DOHH2 (cell line): ENCODE measurements around the gene PRDM11.

Source experiments
- H3F3A ChIP-seq: fragments of 200-600 bp; sonication (generic), shearing (Covaris generic); 2 replicates; pipeline ENCODE4 v1.6.0; 2016; ENCODE audit warnings: antibody characterized with exemption, mild to moderate bottlenecking; ENCODE audit not compliant: control insufficient read depth, insufficient read depth
- H3K27ac ChIP-seq: fragments of 200-600 bp; sonication (generic); 2 replicates; pipeline ENCODE4 v1.5.1; 2014; ENCODE audit warnings: low read depth, mild to moderate bottlenecking, low read length, moderate library complexity
- H3K27me3 ChIP-seq: fragments of 200-600 bp; sonication (generic); 2 replicates; pipeline ENCODE4 v1.6.1; 2014; ENCODE audit warnings: mild to moderate bottlenecking, low read length, mixed read lengths; ENCODE audit not compliant: control insufficient read depth
- H3K36me3 ChIP-seq: fragments of 200-600 bp; sonication (generic); 2 replicates; pipeline ENCODE4 v1.6.1; 2014; ENCODE audit warnings: mild to moderate bottlenecking, low read length, moderate library complexity, mixed read lengths; ENCODE audit not compliant: control insufficient read depth
- H3K4me1 ChIP-seq: fragments of 200-600 bp; sonication (generic); 2 replicates; pipeline ENCODE4 v1.6.1; 2014; ENCODE audit warnings: mild to moderate bottlenecking, low read length, mixed read lengths; ENCODE audit not compliant: control insufficient read depth
- H3K4me2 ChIP-seq: fragments of 200-600 bp; sonication (generic); 2 replicates; pipeline ENCODE4 v1.6.0; 2014; ENCODE audit warnings: mild to moderate bottlenecking, low read length, moderate library complexity
- H3K4me3 ChIP-seq: fragments of 200-600 bp; sonication (generic); 2 replicates; pipeline ENCODE4 v1.5.1; 2014; ENCODE audit warnings: mild to moderate bottlenecking, low read length, mixed read lengths
- H3K79me2 ChIP-seq: fragments of 200-600 bp; sonication (generic); 2 replicates; pipeline ENCODE4 v1.6.1; 2014; ENCODE audit warnings: mild to moderate bottlenecking, low read length, mixed read lengths; ENCODE audit not compliant: control insufficient read depth
- H3K9me2 ChIP-seq: fragments of 200-600 bp; sonication (generic); replicated peaks from 2 replicates; pipeline ENCODE4 v1.6.1; 2014; ENCODE audit warnings: mild to moderate bottlenecking, low read length, mixed read lengths; ENCODE audit not compliant: control insufficient read depth
- H3K9me3 ChIP-seq: fragments of 200-600 bp; sonication (generic); 2 replicates; pipeline ENCODE4 v1.6.1; 2014; ENCODE audit warnings: antibody characterized with exemption, low read length, mixed read lengths; ENCODE audit not compliant: control insufficient read depth, insufficient read depth
- H4K20me1 ChIP-seq: fragments of 200-600 bp; sonication (generic); 2 replicates; pipeline ENCODE4 v1.6.0; 2014; ENCODE audit warnings: low read depth, mild to moderate bottlenecking, antibody characterized with exemption, low read length, moderate library complexity; ENCODE audit not compliant: control insufficient read depth, insufficient read depth
- CTCF ChIP-seq: fragments of 200-600 bp; sonication (generic); IDR thresholded peaks from one replicate; pipeline ENCODE4 v1.5.1; 2014; ENCODE audit warnings: antibody characterized with exemption, mild to moderate bottlenecking, low read depth, low read length; ENCODE audit not compliant: poor library complexity, severe bottlenecking
- EZH2phosphoT487 ChIP-seq: fragments of 200-600 bp; sonication (generic); IDR thresholded peaks from 2 replicates; pipeline ENCODE4 v1.6.1; 2017; ENCODE audit warnings: borderline replicate concordance, mild to moderate bottlenecking, antibody characterized with exemption, low read length, moderate library complexity, mixed read lengths

Gene PRDM11

GRCh38 chr11:45245218-45246045 lies 99.0 kb downstream of the PRDM11 start:
- H3K4me2 ChIP-seq, result no peak overlapping the region
- no peak overlapping the region for H3K27ac ChIP-seq
- H3K9me2 ChIP-seq, result no peaks in the 10 kb centered on the region
- TF ChIP-seq CTCF, result no peak
- no peak for TF ChIP-seq EZH2phosphoT487
- H3K27me3 ChIP-seq, result peaks cover 7% of the 10 kb centered on the region; the same call in 1 of the 2 replicates
- no peaks in the 10 kb centered on the region for H3K79me2 ChIP-seq
- H4K20me1 ChIP-seq, result no peaks in the 10 kb centered on the region
- H3F3A ChIP-seq, result no peaks in the 10 kb centered on the region
- no peaks in the 10 kb centered on the region for H3K36me3 ChIP-seq
- no peak overlapping the region for H3K4me3 ChIP-seq
- no peaks in the 10 kb centered on the region for H3K9me3 ChIP-seq
- H3K4me1 ChIP-seq, result peaks cover 17% of the 10 kb centered on the region

GRCh38 chr11:45246241-45246640 lies 99.8 kb downstream of the PRDM11 start:
- Histone ChIP-seq H3K27ac (no peak overlapping the region), H3K4me3 (no peak overlapping the region), H3K4me1 (peaks cover 20% of the 10 kb centered on the region), H3K36me3 (no peaks in the 10 kb centered on the region), H3K9me3 (no peaks in the 10 kb centered on the region), H3K79me2 (no peaks in the 10 kb centered on the region), H3K4me2 (no peak overlapping the region), H4K20me1 (no peaks in the 10 kb centered on the region), H3K27me3 (peaks cover 7% of the 10 kb centered on the region; the same call in 1 of the 2 replicates), H3F3A (no peaks in the 10 kb centered on the region), H3K9me2 (no peaks in the 10 kb centered on the region)
- no peak for TF ChIP-seq CTCF
- no peak for TF ChIP-seq EZH2phosphoT487

GRCh38 chr11:45247433-45247832 lies 101.0 kb downstream of the PRDM11 start:
- Histone ChIP-seq H3K27me3 (peaks cover 7% of the 10 kb centered on the region), H3F3A (no peaks in the 10 kb centered on the region), H3K4me2 (no peak overlapping the region), H3K36me3 (no peaks in the 10 kb centered on the region), H3K4me1 (peaks cover 20% of the 10 kb centered on the region), H3K27ac (no peak overlapping the region), H4K20me1 (no peaks in the 10 kb centered on the region), H3K9me2 (no peaks in the 10 kb centered on the region), H3K79me2 (no peaks in the 10 kb centered on the region), H3K4me3 (no peak overlapping the region), H3K9me3 (no peaks in the 10 kb centered on the region)
- TF ChIP-seq EZH2phosphoT487 (no peak), CTCF (no peak)
